GM18511 (cell line): ENCODE measurements around the gene GRAMD4.
"Not testable (repeated sequence)": the region's sequence is repeated elsewhere in the genome, so short reads cannot be mapped to it uniquely, and the experiment has no call there.

Experiments used
- ATAC-seq: cut with Tn5 transposase; IDR thresholded peaks from one replicate; pipeline ENCODE4 v1.9.1; 2021; ENCODE audit warnings: mild to moderate bottlenecking, moderate library complexity; ENCODE audit not compliant: unreplicated experiment

GRAMD4 gene

GRCh38 chr22:46617986-46618647 lies 2.1 kb upstream of the GRAMD4 start:
- ATAC-seq: no peak

DNA sequence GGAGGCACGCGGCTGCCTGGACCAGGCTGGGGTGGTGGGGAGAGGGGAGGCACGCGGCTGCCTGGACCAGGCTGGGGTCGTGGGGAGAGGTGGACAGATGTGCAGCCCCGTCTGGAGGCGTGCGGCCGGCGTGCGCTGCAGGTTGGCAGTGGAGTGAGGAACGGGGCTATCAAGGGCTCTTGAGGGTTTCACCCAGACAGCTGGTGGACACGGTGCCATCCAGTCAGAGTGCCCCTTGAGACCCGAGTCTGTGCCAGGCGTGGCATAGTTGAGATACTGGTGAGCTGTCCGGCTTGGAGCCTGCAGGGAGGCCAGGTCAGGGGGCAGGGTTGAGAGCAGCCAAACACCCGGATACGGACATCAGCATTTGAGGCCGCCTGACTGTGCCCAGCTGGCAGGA lies 1.5 kb upstream of the GRAMD4 start:
- ATAC-seq: no peak

- no peak for ATAC-seq
These were observed 851 bp upstream of the GRAMD4 start for GRCh38 chr22:46619240-46619829.

DNA sequence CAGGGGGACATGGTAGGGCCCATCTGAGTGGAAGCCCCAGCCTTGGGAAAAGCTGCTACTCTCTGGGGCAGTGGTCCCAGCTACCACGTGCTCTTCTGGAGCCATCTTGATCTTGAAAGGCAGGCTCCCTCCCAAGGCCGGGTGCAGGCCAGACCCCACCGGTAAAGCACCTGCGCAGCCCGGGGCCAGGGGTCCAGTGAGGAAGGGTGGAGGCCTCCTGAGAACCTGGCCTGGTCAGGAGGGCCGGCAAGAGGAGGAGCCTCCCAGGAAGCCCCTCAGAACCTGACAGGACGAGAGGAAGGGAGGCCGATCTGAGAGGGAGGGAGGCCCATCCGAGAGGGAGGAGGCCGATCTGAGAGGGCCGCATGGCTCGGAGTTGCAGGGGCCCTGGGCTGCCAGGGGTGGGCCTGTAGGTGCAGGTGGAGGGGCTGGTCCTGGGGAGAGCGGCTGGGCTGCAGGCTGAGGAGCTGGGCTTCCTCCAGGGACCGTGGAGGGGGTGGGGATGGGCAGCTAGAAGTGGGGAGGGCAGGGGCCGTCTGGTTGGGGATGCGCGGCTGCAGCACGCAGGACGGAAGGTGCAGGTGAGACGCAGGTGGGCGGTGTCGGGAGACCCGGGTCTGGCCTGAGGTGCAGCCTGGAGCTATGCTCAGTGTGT lies 529 bp downstream of the GRAMD4 start:
- no peak for ATAC-seq

DNA sequence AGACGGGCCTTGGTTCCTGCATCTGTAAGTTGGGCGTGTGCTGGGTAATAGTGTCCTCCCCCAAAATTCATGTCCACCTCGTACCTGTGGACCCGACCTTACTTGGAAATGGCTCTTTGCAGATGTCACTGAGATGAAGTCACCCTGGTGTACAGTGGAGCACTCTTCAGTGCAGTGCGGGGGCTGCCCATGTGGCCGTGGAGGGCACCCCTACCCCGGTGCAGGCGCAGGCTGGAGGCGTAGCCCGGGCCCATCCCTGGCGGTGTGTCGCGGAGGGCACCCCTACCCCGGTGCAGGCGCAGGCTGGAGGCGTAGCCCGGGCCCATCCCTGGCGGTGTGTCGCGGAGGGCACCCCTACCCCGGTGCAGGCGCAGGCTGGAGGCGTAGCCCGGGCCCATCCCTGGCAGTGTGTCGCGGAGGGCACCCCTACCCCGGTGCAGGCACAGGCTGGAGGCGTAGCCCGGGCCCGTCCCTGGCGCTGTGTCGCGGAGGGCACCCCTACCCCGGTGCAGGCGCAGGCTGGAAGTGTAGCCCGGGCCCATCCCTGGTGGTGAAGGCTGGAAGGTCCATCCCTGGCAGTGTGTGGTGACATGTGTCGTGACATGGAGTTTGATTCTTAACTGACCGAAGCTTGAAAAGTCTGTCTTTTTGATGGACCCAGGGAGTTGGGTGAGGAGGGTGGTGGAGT lies 1.2 kb downstream of the GRAMD4 start:
- ATAC-seq: not testable (repeated sequence)

DNA sequence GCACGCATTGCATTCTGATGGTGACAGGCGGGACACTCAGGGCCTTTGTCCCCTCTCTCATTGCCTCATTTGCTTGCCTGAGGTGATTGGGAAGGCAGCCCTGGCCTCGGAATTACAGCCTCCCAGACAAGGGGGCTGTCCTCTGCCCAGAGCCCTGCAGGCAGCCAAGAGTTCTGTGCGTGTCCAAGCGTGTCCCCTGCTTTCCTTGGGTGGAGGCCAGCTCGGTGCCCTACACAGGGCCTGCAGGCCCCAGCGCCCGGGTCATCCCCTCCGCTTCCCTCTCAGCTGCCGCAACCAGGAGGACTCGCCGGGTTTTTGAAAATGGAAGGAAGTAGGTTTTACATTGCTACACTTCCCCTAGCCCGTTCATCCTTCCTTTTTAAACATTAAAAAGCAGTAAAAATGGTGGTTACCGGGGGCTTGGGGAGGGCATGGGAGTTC lies 1.9 kb downstream of the GRAMD4 start:
- ATAC-seq: no peak

- ATAC-seq: no peak
These were observed 5.1 kb downstream of the GRAMD4 start for GRCh38 chr22:46625113-46625842.

DNA sequence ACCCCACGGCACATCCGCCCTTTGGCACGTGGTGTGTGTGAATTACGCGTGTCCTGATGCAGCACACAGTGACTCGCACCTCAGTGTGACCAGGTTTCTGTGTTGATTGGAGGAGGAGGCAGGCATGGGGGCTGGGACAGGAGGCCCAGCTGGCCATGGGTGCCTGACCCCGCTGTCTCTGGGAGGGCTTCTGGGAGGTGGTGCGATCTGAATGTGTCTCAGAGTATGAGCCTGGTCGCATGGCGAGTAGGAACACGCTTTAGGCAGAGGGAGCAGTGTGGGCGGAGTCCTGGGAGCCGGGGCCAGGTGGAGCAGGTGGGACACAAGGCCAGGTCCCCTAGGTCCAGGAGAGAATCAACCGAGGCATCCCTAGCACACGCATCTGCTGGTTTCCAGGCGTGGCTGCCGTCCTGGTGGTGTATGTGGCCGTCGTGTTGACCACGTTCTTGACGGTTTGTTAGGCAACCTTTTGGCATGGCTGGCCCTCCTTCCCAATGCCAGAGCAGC lies 5.7 kb downstream of the GRAMD4 start:
- ATAC-seq: no peak

- no peak for ATAC-seq
These were observed 6.2 kb downstream of the GRAMD4 start for GRCh38 chr22:46626356-46626755.

DNA sequence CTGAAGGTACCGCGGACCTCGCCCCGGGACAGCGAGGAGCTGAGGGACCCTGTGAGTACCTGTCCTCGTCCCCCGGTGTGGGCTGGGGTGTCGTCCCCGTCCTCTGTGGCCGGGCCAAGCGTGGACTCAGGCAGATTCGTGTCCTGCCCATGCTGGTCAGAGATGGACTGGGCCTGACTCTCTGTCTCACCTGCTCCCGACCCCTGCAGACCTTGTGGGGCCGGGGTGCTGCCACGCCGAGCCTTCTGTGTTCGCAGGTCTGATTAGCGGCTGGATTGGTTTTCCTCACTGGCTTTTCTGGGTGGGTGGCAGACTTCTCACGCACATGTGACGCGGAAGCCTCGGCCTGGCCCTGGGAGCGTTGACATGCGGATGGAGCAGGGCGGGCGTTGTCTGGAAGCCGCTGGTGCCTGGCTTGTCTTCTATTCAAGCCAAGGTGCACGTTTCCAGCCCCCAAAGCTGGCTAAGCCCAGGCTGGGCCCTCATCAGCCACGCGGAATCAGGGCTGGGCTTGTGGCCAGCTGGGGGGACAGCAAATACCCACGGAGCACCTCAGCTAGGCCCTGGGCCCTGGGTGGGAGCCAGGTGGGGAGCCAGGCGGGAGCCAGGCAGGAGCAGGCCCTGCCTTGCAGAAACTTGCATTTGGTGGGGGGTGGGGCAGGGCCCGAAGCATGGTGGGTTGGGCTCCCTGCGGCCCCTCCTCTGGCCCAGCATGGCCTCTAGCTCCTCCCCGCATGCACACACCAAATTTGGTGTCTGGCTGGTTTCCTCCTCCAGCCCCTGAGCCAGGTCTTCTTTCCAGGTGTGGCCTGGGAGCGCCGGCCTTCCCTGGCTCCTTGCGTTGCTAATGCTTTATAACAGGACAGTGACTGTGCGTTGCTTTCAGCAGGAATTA lies 7.0 kb downstream of the GRAMD4 start:
- no peak for ATAC-seq

GRCh38 chr22:46627806-46628482 lies 7.8 kb downstream of the GRAMD4 start:
- no peak for ATAC-seq

DNA sequence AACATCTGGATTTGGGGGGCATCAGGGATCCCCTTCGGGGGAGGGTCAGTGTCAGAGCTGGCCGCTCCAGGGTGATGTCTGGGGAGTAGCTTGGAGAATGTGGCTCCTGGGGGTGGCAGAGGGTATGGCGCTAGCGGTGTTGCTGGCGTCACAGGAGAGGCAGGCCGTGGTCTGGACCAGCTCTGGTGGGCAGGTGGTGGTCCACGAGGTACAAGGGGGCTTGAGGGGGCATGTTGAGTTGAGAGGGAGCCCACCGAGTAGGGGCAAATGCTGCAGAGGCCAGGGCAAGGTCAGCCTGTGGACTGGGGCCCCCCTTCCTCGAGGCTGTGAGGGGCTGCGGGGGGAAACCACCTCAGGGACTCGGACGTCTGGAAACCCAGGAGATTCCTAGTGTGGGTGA lies 8.6 kb downstream of the GRAMD4 start:
- ATAC-seq: no peak

DNA sequence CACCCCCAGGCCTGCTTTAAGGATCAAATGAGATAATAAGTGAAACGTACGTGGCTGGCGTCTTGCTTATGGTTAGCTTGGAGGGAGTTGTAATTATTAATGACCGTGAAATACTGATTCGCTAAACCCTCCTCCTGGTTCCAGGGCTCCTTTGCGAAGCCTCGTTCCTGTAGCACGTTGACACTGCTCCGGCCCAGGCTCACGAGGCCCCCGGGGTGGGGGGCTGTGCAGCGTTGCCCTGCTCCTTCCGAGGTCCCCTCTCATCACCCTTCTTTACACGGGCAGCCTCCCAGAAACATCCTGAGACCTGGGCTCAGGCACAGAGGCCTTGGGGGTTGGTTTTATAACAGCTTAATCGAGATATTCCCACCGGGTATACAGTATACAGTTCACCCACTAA lies 9.1 kb downstream of the GRAMD4 start:
- ATAC-seq: no peak

DNA sequence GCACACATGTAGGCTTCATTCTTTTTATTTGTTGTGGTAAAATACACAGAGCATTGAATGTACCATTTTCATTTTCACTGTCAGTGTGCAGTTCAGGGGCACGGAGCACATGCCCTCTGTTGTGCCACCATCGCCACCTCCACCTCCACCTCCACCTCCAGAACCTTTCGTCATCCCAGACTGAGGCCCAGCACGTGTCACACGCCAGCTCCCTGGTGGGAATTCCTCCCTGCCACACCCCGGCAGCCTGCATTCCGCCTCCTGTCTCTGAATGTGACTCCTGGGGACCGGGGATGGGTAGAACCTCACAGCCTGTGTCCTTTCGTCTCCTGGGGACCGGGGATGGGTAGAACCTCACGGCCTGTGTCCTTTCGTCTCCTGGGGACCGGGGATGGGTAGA lies 10.9 kb downstream of the GRAMD4 start:
- no peak for ATAC-seq

DNA sequence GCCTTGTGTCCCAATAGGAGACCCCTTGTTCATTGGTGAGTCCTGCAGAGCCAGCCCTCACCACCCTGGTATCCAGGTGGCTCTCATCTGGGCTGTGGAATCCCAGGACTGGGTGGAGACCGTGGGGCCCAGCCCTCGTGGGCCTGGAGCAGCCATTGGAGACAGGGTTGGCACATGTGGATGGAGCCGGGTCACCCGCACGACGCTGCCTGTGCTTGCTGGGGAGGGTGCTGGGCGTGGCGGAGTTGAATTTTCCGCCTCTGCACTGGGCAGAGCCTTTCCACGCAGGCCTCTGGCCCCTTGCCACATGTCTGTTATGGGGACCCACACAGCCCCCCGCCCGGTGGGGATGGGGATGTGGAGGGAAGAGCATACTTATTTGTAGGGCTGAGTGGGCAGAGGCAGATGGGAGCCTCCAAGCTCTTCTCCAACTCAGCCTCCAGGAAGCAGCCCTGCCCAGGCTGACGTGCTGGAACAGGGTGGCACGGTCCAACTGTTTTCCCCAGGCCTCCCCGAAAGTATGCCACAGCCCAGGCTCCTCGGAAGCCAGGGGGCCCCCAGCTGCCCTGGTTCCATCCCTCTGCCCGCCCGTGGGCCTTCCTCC lies 12.6 kb downstream of the GRAMD4 start:
- no peak for ATAC-seq

DNA sequence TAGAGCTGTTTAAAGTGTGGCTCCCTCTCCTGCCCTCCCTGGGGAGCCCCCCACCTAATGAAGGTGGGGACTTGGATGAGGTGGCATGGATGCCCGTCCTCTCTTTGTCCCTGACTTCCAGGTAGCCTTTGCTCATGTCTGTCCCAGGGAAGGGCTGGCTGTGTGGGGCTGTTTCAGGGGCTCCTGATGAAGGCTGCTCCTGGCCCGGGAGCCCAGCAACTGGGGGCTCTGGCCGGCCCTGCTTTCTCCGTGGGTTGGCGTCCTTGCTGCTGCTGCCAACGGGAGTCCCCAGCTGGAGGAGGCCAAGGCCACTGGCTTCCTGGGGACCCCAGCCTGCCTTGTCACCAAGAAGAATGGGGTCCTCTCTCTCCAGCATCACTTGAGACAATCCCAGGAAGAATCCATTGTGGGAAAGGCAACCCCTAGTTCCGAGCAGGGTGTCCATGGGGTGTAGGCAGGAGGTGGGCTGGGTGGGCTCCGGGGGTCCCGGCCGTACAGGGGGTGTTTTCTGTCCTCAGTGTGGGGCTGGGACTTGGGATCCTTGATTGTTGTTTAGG lies 13.2 kb downstream of the GRAMD4 start:
- ATAC-seq: no peak

- no peak for ATAC-seq
These were observed 14.0 kb downstream of the GRAMD4 start for GRCh38 chr22:46634011-46634699.
